ENCODE data around the gene RAB36. TPM values are rescaled to one million over a fixed set of nuclear protein-coding genes. Genes with fewer than 3 reads are reported as not detected.

RAB36 gene
- 1.2 and 1.9 TPM in 2 replicates for polyA plus RNA-seq

GRCh38 chr22:23144932-23145877 is at the start of gene RAB36:
Gene RAB36 (plus strand): TSS chr22:23145477. CDS start chr22:23146617, 1,140 bp downstream.

GRCh38 chr22:23180301-23180892 is 35.1 kb downstream of the RAB36 start, which contains the start of gene BCR:
Gene BCR (plus strand): TSS chr22:23180509. CDS start chr22:23180961, 452 bp downstream.

Other genes with a start within 250 kb of the RAB36 start
- 24.5 and 27.3 TPM in 2 replicates for gene GNAZ, start 75.0 kb upstream of the RAB36 start, polyA plus RNA-seq
- 31.9 and 34.3 TPM in 2 replicates for gene RSPH14, start 3.5 kb upstream of the RAB36 start, polyA plus RNA-seq
- gene BCR, start 35.0 kb downstream of the RAB36 start, polyA plus RNA-seq: 3.8 and 6.1 TPM in 2 replicates